Measurements from ENCODE around the gene LZTFL1.

DNA sequence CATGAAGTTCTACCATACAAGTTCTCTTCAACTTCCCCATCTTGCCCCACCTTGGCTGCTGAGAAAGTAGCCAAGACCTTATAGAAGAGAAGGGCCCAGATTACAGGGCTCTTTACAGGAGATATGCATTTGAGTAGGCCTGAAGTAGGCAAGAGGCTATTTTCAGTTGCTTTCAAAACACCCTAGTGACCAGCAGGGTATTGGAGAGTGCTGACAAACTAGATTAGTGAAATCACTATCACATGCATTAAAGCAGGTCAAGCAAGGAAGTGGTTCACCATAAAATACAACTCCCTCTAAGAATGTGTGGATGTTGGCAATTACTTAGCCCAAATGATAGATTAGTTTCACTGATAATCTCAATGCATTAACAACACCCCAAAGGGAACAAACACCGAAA, 2.7 kb upstream of the LZTFL1 start:
- TF ChIP-seq SIN3A (IDR thresholded peaks at IDR 0.05; ENCODE audit: low read depth) (no peak), CEBPB (IDR thresholded peaks at IDR 0.05; ENCODE audit: low read depth) (no peak), POLR2AphosphoS5 (IDR thresholded peaks at IDR 0.05; ENCODE audit: low read depth, low read length) (no peak), POLR2A (IDR thresholded peaks at IDR 0.05; ENCODE audit: borderline replicate concordance, extremely low read depth, insufficient read depth, insufficient read length) (no peak)
- TF ChIP-seq, protein P1, sequence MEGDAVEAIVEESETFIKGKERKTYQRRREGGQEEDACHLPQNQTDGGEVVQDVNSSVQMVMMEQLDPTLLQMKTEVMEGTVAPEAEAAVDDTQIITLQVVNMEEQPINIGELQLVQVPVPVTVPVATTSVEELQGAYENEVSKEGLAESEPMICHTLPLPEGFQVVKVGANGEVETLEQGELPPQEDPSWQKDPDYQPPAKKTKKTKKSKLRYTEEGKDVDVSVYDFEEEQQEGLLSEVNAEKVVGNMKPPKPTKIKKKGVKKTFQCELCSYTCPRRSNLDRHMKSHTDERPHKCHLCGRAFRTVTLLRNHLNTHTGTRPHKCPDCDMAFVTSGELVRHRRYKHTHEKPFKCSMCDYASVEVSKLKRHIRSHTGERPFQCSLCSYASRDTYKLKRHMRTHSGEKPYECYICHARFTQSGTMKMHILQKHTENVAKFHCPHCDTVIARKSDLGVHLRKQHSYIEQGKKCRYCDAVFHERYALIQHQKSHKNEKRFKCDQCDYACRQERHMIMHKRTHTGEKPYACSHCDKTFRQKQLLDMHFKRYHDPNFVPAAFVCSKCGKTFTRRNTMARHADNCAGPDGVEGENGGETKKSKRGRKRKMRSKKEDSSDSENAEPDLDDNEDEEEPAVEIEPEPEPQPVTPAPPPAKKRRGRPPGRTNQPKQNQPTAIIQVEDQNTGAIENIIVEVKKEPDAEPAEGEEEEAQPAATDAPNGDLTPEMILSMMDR (IDR thresholded peaks at IDR 0.05 in 2 of 3, conservative IDR thresholded peaks at IDR 0.05 in 1 of 3; ENCODE audit: borderline replicate concordance in 1 of 3, insufficient read depth in 1 of 3, low read depth in 2 of 3, low read length in 2 of 3), result no peak
- TF ChIP-seq, protein P2, sequence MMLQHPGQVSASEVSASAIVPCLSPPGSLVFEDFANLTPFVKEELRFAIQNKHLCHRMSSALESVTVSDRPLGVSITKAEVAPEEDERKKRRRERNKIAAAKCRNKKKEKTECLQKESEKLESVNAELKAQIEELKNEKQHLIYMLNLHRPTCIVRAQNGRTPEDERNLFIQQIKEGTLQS (IDR thresholded peaks at IDR 0.05), result no peak
- TF ChIP-seq, protein P3, sequence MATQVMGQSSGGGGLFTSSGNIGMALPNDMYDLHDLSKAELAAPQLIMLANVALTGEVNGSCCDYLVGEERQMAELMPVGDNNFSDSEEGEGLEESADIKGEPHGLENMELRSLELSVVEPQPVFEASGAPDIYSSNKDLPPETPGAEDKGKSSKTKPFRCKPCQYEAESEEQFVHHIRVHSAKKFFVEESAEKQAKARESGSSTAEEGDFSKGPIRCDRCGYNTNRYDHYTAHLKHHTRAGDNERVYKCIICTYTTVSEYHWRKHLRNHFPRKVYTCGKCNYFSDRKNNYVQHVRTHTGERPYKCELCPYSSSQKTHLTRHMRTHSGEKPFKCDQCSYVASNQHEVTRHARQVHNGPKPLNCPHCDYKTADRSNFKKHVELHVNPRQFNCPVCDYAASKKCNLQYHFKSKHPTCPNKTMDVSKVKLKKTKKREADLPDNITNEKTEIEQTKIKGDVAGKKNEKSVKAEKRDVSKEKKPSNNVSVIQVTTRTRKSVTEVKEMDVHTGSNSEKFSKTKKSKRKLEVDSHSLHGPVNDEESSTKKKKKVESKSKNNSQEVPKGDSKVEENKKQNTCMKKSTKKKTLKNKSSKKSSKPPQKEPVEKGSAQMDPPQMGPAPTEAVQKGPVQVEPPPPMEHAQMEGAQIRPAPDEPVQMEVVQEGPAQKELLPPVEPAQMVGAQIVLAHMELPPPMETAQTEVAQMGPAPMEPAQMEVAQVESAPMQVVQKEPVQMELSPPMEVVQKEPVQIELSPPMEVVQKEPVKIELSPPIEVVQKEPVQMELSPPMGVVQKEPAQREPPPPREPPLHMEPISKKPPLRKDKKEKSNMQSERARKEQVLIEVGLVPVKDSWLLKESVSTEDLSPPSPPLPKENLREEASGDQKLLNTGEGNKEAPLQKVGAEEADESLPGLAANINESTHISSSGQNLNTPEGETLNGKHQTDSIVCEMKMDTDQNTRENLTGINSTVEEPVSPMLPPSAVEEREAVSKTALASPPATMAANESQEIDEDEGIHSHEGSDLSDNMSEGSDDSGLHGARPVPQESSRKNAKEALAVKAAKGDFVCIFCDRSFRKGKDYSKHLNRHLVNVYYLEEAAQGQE (IDR thresholded peaks at IDR 0.05; ENCODE audit: low read depth), result no peak
